Measurements from ENCODE around the gene AMOTL2.
A peak's percentile ranks its signal among the peaks of the same experiment; 100 is the strongest.

DNA sequence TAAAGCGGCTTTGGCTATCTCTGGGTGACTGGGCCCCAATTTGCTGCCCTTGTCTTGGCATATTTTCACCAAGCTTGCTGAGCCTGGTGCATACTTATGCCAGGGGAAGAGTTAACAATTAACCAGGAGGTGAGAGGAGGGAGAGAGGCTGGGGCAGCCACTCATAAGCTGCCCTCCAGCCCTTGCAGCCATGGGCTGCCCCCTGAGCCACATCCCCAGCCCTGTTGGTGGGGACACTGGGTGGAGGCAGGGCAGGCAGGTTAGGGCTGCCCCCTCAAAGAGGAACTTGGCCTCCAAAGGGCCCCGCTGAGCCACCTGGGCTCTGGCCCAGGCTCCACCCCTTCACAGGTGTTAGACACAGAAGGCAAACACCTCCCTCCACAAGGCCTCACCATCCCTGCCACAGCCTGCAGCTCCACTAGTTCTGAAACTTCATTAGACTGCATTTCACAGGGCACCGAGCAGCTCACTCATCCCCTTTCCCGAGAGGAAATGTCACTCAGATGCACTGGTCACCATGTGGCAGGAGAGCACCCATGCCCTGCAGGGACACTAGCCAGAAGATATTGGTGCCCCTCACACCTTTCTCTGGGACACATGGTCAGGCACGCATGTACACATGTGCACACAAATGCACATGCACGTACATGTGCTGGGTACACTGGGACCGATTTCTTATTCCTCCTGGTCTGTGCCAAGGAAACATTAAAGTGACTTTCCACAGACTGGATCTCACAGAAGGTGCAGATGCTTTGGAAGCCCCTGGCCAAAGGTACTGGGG, 20.2 kb downstream of the AMOTL2 start:
- TF ChIP-seq, protein P1, sequence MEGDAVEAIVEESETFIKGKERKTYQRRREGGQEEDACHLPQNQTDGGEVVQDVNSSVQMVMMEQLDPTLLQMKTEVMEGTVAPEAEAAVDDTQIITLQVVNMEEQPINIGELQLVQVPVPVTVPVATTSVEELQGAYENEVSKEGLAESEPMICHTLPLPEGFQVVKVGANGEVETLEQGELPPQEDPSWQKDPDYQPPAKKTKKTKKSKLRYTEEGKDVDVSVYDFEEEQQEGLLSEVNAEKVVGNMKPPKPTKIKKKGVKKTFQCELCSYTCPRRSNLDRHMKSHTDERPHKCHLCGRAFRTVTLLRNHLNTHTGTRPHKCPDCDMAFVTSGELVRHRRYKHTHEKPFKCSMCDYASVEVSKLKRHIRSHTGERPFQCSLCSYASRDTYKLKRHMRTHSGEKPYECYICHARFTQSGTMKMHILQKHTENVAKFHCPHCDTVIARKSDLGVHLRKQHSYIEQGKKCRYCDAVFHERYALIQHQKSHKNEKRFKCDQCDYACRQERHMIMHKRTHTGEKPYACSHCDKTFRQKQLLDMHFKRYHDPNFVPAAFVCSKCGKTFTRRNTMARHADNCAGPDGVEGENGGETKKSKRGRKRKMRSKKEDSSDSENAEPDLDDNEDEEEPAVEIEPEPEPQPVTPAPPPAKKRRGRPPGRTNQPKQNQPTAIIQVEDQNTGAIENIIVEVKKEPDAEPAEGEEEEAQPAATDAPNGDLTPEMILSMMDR (IDR thresholded peaks at IDR 0.05) = no peak
- TF ChIP-seq, protein P2, sequence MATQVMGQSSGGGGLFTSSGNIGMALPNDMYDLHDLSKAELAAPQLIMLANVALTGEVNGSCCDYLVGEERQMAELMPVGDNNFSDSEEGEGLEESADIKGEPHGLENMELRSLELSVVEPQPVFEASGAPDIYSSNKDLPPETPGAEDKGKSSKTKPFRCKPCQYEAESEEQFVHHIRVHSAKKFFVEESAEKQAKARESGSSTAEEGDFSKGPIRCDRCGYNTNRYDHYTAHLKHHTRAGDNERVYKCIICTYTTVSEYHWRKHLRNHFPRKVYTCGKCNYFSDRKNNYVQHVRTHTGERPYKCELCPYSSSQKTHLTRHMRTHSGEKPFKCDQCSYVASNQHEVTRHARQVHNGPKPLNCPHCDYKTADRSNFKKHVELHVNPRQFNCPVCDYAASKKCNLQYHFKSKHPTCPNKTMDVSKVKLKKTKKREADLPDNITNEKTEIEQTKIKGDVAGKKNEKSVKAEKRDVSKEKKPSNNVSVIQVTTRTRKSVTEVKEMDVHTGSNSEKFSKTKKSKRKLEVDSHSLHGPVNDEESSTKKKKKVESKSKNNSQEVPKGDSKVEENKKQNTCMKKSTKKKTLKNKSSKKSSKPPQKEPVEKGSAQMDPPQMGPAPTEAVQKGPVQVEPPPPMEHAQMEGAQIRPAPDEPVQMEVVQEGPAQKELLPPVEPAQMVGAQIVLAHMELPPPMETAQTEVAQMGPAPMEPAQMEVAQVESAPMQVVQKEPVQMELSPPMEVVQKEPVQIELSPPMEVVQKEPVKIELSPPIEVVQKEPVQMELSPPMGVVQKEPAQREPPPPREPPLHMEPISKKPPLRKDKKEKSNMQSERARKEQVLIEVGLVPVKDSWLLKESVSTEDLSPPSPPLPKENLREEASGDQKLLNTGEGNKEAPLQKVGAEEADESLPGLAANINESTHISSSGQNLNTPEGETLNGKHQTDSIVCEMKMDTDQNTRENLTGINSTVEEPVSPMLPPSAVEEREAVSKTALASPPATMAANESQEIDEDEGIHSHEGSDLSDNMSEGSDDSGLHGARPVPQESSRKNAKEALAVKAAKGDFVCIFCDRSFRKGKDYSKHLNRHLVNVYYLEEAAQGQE (IDR thresholded peaks at IDR 0.05) = no peak
- no peak for TF ChIP-seq POLR2A (IDR thresholded peaks at IDR 0.05; ENCODE audit: low read length)
- TF ChIP-seq RAD21 (conservative IDR thresholded peaks at IDR 0.05 in 1 of 2, IDR thresholded peaks at IDR 0.05 in 1 of 2) = no peak
- no peak for TF ChIP-seq CHD2 (IDR thresholded peaks at IDR 0.05; ENCODE audit: low read length, partially characterized antibody)
- no peak for TF ChIP-seq EP300 (IDR thresholded peaks at IDR 0.05)
- TF ChIP-seq MAFK (IDR thresholded peaks at IDR 0.05; ENCODE audit: partially characterized antibody) = no peak
- TF ChIP-seq CEBPB (IDR thresholded peaks at IDR 0.05) = no peak
- TF ChIP-seq SMC3 (IDR thresholded peaks at IDR 0.05) = no peak
- TF ChIP-seq, protein P3, sequence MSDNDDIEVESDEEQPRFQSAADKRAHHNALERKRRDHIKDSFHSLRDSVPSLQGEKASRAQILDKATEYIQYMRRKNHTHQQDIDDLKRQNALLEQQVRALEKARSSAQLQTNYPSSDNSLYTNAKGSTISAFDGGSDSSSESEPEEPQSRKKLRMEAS (IDR thresholded peaks at IDR 0.05) = peak; percentile 51
- TF ChIP-seq BHLHE40 (IDR thresholded peaks at IDR 0.05; ENCODE audit: low read depth, low read length) = no peak
- TF ChIP-seq SREBF2 (IDR thresholded peaks at IDR 0.05) = no peak
- no peak for TF ChIP-seq MYC (IDR thresholded peaks at IDR 0.05; ENCODE audit: borderline replicate concordance, low read length)
